Measurements from ENCODE around the gene RASA2.
"Not testable (repeated sequence)": the region's sequence is repeated elsewhere in the genome, so short reads cannot be mapped to it uniquely, and the experiment has no call there.

RASA2 gene

GRCh38 chr3:141628334-141628733 is 141.5 kb downstream of the RASA2 start:
- Mint-ChIP-seq H3K27me3 (ENCODE audit: low read depth) (peaks cover 12% of the 10 kb centered on the region), H3K9me3 (peaks cover 15% of the 10 kb centered on the region)
- H3K4me1 Mint-ChIP-seq (ENCODE audit: low read depth); H3K36me3 Mint-ChIP-seq (ENCODE audit: low read depth); H3K27ac Mint-ChIP-seq; H3K4me3 Mint-ChIP-seq: not testable (repeated sequence)

DNA sequence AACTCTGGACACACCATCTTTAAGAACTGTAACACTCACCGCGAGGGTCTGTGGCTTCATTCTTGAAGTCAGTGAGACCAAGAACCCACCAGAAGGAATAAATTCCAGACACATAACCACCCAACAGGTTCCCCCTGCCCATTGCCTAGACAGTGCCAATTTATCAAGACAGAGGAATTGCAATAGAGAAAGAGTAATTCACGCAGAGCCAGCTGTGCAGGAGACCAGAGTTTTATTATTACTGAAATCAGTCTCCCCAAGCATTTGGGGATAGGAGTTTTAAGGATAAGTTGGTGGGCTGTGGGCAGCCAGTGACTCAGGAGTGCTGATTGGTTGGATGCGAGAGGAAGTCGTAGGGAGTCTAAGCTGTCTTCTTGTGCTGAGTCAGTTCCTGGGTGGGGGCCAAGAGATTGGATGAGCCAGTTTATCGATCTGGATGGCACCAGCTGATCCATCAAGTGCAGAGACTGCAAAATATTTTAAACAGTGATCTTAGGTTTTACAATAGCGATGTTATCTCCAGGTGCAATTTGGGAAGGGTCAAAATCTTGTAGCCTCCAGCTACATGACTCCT is 142.1 kb downstream of the RASA2 start:
- not testable (repeated sequence) for H3K27ac Mint-ChIP-seq; H3K36me3 Mint-ChIP-seq (ENCODE audit: low read depth); H3K4me1 Mint-ChIP-seq (ENCODE audit: low read depth); H3K4me3 Mint-ChIP-seq
- peaks cover 15% of the 10 kb centered on the region for H3K9me3 Mint-ChIP-seq
- H3K27me3 Mint-ChIP-seq (ENCODE audit: low read depth), result peaks cover 12% of the 10 kb centered on the region

DNA sequence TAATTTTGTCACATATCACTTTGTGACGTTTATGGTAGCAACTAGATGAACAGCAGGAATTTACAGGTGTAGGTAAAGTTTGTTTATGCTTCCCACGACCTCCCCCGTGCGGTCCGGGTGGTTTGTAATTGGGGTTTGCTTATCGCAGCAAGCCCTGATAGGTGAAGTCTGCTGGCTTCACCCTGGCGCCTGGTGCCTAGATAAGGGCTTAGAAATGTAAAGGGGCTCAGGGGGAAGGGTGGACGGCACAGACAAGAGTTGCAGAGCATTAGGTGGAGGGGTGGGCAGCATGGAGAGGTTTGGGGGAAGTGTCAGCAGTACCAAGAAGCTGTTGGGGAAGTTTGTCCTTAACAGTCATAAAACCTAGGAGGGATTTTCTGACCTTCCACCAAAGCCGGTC is 143.1 kb downstream of the RASA2 start:
- Mint-ChIP-seq H3K27me3 (ENCODE audit: low read depth) (peaks cover 12% of the 10 kb centered on the region), H3K27ac (no peak overlapping the region), H3K9me3 (peaks cover 15% of the 10 kb centered on the region), H3K4me1 (ENCODE audit: low read depth) (no peaks in the 10 kb centered on the region), H3K36me3 (ENCODE audit: low read depth) (no peaks in the 10 kb centered on the region), H3K4me3 (no peak overlapping the region)

- no peaks in the 10 kb centered on the region for H3K36me3 Mint-ChIP-seq (ENCODE audit: low read depth)
- H3K4me1 Mint-ChIP-seq (ENCODE audit: low read depth), result no peaks in the 10 kb centered on the region
- H3K4me3 Mint-ChIP-seq, result no peak overlapping the region
- H3K9me3 Mint-ChIP-seq, result peaks cover 15% of the 10 kb centered on the region
- peaks cover 12% of the 10 kb centered on the region for H3K27me3 Mint-ChIP-seq (ENCODE audit: low read depth)
- H3K27ac Mint-ChIP-seq, result no peak overlapping the region
Measured at GRCh38 chr3:141632779-141633374, 146.1 kb downstream of the RASA2 start.

DNA sequence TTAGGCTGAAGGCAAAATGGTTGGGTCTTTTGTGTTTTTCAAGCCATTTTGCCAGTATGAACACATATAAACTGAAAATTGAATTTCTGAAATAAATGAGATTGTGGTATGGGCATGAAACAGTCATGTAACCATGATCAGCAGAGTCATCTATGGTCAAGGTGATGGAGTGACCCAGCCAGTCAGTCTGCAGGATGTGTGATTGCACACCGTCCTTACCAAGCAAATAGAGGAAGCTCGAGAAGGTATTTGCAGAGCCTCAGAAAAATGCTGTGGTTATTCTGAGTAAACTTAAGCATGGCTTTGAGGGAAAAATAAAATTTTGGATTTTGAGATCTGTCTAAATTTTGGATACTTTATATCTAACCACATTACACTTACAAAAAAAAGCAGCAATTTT is 155.4 kb downstream of the RASA2 start:
- H3K36me3 Mint-ChIP-seq (ENCODE audit: low read depth), result no peaks in the 10 kb centered on the region
- H3K27ac Mint-ChIP-seq, result no peak overlapping the region
- H3K4me3 Mint-ChIP-seq, result no peak overlapping the region
- peaks cover 3% of the 10 kb centered on the region for H3K4me1 Mint-ChIP-seq (ENCODE audit: low read depth)
- H3K27me3 Mint-ChIP-seq (ENCODE audit: low read depth), result no peaks in the 10 kb centered on the region
- no peaks in the 10 kb centered on the region for H3K9me3 Mint-ChIP-seq

DNA sequence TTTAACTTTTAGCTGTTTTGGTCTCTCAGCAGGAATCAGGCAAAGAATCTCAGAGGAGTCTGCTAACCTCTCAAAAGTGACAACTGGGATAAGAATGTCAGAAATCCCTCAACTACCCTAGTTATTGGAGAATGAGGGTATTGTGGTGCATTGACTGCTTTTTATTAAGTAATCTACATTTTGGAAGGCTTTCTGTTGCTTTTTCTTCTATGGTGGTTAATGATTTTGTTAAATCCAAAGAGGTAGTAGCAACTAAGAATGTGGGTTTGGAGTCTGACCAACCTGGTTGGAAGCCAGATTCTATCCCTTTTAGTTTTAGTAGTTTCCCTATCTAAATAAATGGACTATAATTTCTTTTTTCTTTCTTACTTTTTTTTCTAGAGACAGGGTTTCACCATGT is 156.6 kb downstream of the RASA2 start:
- H3K9me3 Mint-ChIP-seq, result no peaks in the 10 kb centered on the region
- no peak overlapping the region for H3K4me3 Mint-ChIP-seq
- no peaks in the 10 kb centered on the region for H3K36me3 Mint-ChIP-seq (ENCODE audit: low read depth)
- peaks cover 3% of the 10 kb centered on the region for H3K4me1 Mint-ChIP-seq (ENCODE audit: low read depth)
- no peaks in the 10 kb centered on the region for H3K27me3 Mint-ChIP-seq (ENCODE audit: low read depth)
- no peak overlapping the region for H3K27ac Mint-ChIP-seq

DNA sequence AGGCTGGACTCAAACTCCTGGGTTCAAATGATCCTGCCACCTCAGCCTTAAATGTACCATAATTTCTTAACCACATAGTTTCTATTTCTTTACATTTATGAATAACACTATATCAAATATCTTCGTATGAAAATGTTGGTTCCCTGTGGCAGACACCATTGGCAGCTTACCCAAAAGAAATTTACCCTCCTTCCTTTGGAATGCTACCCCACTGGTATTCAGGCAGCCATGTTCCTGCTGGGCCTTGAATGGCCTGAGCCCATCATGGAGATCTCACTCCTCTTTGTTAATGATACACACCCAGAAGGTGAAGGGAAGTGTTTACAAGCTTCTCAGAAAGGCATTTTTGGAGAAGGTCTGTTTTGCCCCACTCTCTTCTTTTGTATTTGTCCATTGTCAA is 157.0 kb downstream of the RASA2 start:
- no peak overlapping the region for H3K4me3 Mint-ChIP-seq
- peaks cover 3% of the 10 kb centered on the region for H3K4me1 Mint-ChIP-seq (ENCODE audit: low read depth)
- H3K9me3 Mint-ChIP-seq, result no peaks in the 10 kb centered on the region
- no peaks in the 10 kb centered on the region for H3K36me3 Mint-ChIP-seq (ENCODE audit: low read depth)
- H3K27me3 Mint-ChIP-seq (ENCODE audit: low read depth), result no peaks in the 10 kb centered on the region
- no peak overlapping the region for H3K27ac Mint-ChIP-seq

GRCh38 chr3:141644931-141645330 is 158.1 kb downstream of the RASA2 start:
- Mint-ChIP-seq H3K36me3 (ENCODE audit: low read depth) (no peaks in the 10 kb centered on the region), H3K27ac (no peak overlapping the region), H3K4me3 (no peak overlapping the region), H3K27me3 (ENCODE audit: low read depth) (no peaks in the 10 kb centered on the region), H3K9me3 (no peaks in the 10 kb centered on the region), H3K4me1 (ENCODE audit: low read depth) (peaks cover 3% of the 10 kb centered on the region)

GRCh38 chr3:141646760-141647561 is 160.1 kb downstream of the RASA2 start:
- no peaks in the 10 kb centered on the region for H3K36me3 Mint-ChIP-seq (ENCODE audit: low read depth)

GRCh38 chr3:141647562-141647915 is 160.7 kb downstream of the RASA2 start:
- Mint-ChIP-seq H3K27me3 (ENCODE audit: low read depth) (peaks cover 4% of the 10 kb centered on the region), H3K27ac (no peak overlapping the region), H3K4me1 (ENCODE audit: low read depth) (peaks cover 3% of the 10 kb centered on the region), H3K36me3 (ENCODE audit: low read depth) (no peaks in the 10 kb centered on the region), H3K4me3 (no peak overlapping the region), H3K9me3 (no peaks in the 10 kb centered on the region)

More at GRCh38 chr3:141646760-141647561, 160.1 kb downstream of the RASA2 start:
- H3K4me1 Mint-ChIP-seq (ENCODE audit: low read depth), result peaks cover 3% of the 10 kb centered on the region
- H3K27me3 Mint-ChIP-seq (ENCODE audit: low read depth), result peaks cover 4% of the 10 kb centered on the region
- no peaks in the 10 kb centered on the region for H3K9me3 Mint-ChIP-seq
- no peak overlapping the region for H3K27ac Mint-ChIP-seq
- no peak overlapping the region for H3K4me3 Mint-ChIP-seq

DNA sequence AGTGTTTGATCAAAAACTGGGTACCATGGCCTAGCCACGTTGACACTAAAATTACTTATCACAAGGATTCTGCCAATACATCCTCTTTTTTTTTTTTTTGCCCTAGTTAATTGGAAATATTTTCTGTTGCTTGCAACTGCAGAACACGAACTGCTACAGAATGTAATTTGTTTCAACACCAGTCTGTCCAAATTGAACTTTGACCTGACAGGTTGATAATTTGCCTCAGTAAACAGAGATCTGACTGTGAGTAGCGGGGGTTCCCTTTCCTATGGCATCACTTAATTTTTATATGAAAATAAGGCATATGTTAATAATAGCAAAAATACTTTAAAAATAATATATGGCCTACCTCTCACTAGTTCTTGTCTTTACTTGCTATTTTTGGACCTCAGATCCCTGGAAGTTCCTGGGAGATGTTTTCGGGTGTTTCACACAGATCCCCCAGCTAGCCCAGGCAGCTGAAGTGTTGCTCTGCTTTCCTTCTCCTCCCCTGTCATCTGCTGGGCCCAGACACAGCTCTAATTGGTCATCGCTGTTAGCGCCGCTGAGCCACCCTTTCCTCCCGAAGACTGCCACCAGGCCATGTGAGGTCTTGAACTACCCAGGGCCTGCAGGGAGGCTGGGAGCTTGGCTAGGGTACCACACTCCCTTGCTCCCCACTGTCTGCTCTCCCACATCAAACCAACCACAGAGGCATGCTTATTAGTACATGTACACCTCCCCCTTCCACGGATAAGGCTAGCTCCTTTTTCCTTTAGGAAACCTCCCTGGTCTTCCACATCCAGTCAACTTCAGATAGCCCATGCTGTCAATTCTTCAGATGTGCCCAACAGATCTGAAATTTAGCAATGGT is 161.5 kb downstream of the RASA2 start:
- Mint-ChIP-seq H3K4me1 (ENCODE audit: low read depth) (peaks cover 3% of the 10 kb centered on the region), H3K27me3 (ENCODE audit: low read depth) (peaks cover 6% of the 10 kb centered on the region), H3K36me3 (ENCODE audit: low read depth) (no peaks in the 10 kb centered on the region), H3K4me3 (no peak overlapping the region), H3K27ac (no peak overlapping the region), H3K9me3 (no peaks in the 10 kb centered on the region)

DNA sequence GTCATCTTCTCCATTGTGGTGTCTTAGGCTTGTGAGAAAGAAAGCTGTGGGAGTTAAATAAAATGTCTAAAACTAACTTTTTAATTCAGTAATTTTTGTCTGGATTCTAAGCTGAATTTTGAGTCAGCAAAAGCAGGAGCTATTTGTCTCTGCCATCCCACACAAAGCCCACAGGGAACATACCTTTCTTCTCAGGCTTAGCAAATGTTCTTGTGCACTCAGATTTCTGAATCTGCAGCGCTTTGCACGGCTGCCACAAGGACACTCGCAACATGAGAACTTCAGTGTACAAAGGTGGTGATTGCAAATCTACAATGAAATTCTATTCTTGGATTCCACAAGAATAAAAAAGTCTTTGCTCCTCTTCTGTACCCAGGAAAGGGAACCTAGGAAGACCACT is 163.0 kb downstream of the RASA2 start:
- H3K4me3 Mint-ChIP-seq, result no peak overlapping the region
- no peaks in the 10 kb centered on the region for H3K36me3 Mint-ChIP-seq (ENCODE audit: low read depth)
- no peak overlapping the region for H3K27ac Mint-ChIP-seq
- H3K27me3 Mint-ChIP-seq (ENCODE audit: low read depth), result peaks cover 6% of the 10 kb centered on the region
- peaks cover under 1% of the 10 kb centered on the region for H3K4me1 Mint-ChIP-seq (ENCODE audit: low read depth)
- H3K9me3 Mint-ChIP-seq, result no peaks in the 10 kb centered on the region

- no peaks in the 10 kb centered on the region for H3K36me3 Mint-ChIP-seq (ENCODE audit: low read depth)
- H3K9me3 Mint-ChIP-seq, result no peaks in the 10 kb centered on the region
- H3K4me3 Mint-ChIP-seq, result no peak overlapping the region
- H3K27ac Mint-ChIP-seq, result no peak overlapping the region
- H3K27me3 Mint-ChIP-seq (ENCODE audit: low read depth), result peaks cover 6% of the 10 kb centered on the region
- no peaks in the 10 kb centered on the region for H3K4me1 Mint-ChIP-seq (ENCODE audit: low read depth)
Measured at GRCh38 chr3:141650783-141651182, 164.0 kb downstream of the RASA2 start.

DNA sequence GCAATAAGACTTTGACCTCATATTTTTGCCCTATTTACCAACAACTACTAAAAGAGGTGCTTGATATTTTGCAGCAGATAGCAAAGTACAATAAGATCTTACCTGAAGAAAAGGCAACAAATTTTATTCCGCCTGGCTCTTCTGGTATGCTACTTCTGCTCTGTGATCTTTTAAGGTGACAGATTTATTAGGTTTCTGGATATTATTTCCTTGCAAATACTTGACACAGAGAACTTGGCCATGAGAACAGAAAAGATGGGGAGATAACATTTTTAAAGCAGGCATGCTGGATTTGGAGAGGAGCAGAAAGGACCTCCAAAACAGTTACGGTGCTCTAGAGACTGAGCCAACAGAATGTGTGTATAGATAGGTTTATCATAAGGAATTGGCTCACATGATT is 164.6 kb downstream of the RASA2 start:
- peaks cover 10% of the 10 kb centered on the region for H3K27me3 Mint-ChIP-seq (ENCODE audit: low read depth)
- H3K27ac Mint-ChIP-seq, result no peak overlapping the region

More for the DNA sequence above, 164.6 kb downstream of the RASA2 start:
- Mint-ChIP-seq H3K4me3 (no peak overlapping the region), H3K9me3 (no peaks in the 10 kb centered on the region), H3K4me1 (ENCODE audit: low read depth) (no peaks in the 10 kb centered on the region), H3K36me3 (ENCODE audit: low read depth) (no peaks in the 10 kb centered on the region)
